ENCODE results near the gene ZIC3.
"Not testable (repeated sequence)": the region's sequence is repeated elsewhere in the genome, so short reads cannot be mapped to it uniquely, and the experiment has no call there.

The ZIC3 gene

DNA sequence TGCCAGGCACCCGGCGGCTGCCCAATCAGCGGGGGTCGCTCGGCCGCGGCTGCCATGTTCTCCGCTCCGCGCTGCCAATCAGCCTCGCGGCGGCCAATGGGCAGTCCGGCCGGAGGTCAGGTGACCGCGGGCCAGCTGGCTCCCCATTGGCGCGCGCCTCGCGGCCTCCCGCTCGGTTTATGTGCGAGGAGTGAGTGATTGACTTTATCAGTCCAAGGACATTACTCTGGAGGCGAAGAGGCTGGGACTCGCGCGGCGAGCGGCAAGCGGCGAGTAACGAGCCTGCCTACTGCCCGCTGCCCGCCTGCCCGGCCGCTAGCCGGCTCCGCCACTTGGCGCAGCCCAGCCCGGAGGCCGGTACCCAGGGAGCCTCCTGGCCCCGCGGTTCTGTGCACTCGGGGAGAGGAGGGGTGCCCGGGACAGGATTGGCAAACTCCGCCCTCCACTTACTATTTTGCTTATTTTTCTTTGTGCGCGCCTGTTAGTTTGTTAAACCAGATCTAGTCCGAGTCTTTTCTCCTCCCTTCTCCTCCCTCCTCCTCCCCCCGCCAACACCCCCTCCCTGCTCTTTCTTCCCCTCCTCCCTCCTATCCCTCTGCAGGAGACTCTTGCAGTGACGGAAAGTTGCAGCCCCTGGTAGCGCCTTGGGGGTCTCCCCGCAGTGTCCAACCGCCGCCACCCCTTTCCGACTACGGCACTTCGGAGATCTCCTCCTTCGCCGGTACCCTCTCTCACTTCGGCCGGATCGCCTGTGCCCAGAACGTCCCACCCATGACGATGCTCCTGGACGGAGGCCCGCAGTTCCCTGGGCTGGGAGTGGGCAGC, at the start of gene ZIC3:
Gene ZIC3, plus strand, starts transcription at position 207 of the 825 bp plus-strand sequence. Its CDS starts 565 bp downstream, at position 772.
- peak; percentile 69 for DNase-seq (ENCODE audit: low read depth, low spot score)

DNA sequence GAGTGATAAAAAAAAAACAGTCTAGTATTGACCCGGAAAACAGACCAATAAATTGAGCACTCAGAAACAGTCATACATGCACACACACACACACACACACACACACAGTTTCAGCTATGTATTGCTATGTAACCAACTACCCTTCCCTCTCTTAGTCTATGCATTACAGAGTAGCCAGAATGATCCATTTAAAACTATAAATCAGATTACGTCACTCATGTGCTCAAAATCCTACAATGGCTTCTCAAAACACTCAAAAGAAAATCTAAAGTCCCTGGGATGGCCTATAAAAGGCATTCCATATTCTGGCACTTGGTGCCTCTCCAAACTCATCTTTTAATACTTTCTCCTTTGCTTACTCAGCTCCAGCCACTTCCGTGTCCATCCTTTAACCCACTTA, 46.5 kb upstream of the ZIC3 start:
- no peak for DNase-seq (ENCODE audit: low read depth, low spot score)

DNA sequence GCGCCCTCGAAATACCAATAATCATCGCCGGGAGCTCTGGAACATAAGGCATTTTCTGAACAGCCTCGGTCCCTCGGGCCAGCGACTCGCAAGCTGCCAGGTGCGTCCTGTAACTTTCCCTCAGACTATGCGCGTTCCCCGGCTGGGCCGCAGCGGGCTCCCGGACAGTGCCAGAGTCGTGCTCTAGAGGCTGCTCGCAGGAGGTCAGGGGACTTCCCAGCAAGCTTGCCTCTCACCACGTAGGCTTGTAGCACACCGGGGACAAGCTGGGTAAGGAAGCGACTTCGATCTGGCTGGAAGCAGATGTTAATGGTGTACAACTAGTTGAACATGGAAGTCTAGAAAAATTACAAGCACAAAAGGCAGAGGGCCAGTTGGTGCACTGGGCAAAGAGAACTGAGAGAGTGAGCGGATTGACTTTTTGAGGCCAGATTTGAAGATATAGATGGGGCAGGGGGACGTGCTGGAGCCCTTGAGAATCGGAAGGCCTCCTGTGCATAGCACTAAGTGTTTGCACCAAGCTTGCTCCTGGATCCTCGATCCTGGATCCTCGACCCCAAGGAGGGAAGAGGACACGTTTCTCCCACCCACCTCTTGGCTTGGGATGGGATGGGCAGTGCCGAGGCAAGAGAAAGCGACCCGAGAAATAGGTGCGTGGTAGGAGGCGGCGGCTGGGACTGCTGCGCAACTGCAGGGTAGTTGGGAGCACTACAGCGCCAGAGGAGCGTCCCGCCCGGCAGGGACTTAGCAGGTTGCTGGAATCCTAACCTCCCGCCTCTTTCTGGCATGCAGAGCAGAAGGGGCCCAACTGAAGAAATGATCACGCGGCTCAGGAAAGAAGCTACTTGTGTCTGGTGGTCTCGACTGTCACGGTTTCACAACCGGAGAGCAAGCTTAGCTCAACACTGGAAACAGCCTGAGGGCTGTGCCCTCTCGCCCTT, 19.9 kb upstream of the ZIC3 start:
- DNase-seq (ENCODE audit: low read depth, low spot score) = no peak

DNA sequence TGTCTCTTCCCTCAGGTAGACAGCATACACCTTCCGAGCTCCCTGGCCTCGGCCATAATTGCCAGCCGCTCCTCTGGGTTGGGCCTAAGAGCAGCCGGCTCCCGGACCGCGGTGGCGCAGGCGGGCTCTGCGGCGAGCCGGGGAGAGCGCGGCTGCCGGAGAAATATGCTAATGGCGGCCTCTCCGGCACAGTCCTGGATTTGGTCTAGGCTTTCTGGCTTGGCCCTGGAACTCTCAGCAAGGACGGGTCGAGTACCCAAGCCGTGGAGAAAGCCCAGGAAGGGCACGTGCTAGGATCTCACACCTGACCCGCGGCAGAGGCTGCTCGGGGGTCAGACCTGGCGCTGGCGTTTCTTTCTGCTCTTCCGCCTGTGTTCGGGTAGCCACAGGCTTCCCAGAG, 18.6 kb upstream of the ZIC3 start:
- no peak for DNase-seq (ENCODE audit: low read depth, low spot score)

DNA sequence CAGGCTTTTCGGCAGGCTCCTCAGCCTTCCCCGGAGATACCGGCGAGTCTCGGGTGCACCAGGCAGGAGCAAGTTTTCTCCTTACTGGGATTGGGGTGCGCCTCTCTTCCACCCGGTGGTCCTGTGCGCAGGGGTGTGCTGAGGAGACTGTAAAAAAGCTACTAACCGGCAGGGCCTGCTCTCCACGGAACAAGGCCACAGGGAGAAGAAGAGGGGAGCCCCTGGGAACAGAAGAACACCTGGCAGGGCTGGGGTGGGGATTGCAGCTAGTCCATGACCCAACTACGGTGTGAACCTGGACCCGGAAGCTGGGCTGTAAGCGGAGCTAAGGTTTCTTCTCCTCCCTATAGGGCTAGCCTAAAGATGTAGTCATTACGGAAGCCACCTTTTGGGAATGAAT, 17.7 kb upstream of the ZIC3 start:
- DNase-seq (ENCODE audit: low read depth, low spot score) = no peak

DNA sequence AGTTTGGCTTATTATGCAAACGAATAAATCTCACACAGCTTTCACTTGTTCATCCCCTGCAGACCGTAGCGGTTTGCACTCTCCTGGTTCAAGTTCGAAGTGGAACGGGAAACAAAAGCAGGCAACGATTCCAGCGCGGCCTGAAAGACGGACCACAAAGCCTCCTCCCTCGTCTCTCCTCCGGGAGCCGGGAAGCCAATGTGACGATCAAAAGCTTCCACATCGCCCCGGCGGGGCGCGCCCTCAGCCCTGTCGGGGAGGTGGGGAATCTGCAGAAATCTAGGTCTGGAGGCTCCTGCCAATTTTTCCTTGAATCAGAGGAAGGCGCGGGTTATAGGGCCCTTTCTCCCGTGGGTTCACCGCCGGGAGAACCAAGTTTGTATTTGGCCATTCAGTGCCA, 16.9 kb upstream of the ZIC3 start:
- no peak for DNase-seq (ENCODE audit: low read depth, low spot score)

DNA sequence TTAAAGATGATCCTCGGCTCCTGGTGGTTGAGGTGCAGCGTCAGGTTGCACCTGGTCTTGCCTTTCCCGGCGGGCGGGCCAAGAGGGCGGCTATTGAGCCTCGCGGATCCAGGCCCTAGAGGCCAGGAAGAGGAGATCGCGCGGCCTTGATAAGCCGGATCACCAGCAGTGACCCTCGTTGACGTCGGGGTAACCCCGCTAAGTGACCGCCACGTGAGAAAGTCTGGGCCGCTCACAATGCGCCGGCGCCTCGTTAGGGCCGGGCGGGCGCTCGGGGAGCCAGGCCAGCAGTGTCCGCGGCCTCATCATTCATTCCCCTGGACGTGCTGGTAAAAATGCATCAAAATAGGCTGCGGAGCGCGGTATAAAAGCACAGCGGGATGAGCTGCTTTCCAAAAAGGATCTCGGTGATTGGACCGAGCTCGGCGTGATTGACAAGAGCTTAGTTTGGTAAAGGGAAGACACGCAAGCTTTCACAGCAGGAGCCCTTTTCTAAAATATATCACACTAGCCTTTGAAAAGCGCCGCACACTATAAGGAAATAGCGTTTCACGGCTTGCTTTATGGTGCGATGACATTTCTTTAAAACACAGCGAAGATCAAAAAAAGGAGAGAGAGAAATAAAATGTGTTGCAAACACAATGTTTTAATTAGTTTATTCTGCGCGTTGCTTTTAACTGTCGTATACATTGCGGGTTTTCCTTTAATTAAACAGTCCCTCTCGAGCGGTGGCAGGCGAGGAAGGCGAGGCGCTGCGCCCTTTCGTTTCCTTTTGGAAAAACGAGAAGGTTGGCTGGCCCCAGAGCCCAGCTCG, 15.9 kb upstream of the ZIC3 start:
- DNase-seq (ENCODE audit: low read depth, low spot score) = no peak

DNA sequence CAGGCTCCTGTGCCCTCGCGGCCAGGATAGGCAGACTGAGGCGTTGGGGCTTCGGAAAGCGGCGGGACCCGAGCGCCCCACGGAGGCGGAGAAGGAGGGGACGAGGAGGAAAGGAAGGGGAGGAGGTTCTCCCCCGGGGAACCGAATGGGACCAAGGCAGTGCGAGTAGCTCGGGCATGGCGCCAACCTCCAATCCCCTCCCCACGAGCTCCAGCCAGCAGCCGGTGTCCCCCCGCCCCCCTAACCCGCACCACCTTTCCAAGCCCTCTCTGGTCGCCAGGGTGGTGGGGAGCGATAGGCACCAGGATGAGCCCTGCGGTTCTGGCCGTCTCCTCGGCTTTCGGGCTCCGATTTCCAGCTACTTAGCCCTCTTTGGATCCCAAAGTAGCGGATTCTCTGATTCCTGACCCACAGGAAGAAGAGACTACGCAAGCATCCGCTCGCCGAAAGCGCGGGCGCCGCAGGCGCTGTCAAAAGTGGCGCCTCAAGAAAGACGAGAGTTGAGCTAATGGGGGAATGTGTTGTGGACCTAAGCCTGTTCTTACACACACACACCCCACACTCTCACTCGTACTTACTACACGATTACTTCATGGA, 15.2 kb upstream of the ZIC3 start:
- no peak for DNase-seq (ENCODE audit: low read depth, low spot score)

DNA sequence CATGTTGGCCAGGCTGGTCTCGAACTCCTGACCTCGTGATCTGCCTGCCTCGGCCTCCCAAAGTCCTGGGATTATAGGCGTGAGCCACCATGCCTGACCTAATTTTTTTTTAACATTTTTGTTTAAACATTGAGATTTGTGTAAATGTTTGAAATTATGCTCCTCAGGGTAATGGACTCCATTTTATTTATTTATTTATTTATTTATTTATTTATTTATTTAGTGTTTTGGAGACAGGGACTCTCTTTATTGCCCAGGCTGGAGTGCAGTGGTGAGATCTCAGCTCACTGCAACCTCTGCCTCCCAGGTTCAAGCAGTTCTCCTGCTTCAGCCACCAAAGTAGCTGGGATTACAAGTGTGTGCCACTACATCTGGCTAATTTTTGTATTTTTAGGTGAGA, 13.8 kb upstream of the ZIC3 start:
- not testable (repeated sequence) for DNase-seq (ENCODE audit: low read depth, low spot score)

DNA sequence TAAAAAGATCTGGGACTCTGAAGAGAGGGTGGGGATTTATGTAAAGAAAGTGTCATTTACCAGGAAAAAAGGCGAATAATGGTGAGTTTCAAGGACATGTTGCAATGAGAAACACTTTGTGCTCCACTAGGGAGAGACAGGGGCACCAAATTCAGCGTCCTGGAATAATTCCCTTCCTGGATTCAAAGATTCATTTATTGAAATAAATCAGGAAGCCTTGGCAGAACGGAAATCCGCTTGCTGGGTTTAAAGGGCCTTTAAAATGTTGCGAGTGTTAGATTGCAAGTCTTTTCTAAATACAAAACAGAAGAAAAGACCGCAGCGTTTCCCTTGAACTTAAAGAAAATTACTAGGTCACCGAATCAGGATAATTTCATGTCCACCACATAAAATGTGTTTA, 3.8 kb upstream of the ZIC3 start:
- no peak for DNase-seq (ENCODE audit: low read depth, low spot score)

DNA sequence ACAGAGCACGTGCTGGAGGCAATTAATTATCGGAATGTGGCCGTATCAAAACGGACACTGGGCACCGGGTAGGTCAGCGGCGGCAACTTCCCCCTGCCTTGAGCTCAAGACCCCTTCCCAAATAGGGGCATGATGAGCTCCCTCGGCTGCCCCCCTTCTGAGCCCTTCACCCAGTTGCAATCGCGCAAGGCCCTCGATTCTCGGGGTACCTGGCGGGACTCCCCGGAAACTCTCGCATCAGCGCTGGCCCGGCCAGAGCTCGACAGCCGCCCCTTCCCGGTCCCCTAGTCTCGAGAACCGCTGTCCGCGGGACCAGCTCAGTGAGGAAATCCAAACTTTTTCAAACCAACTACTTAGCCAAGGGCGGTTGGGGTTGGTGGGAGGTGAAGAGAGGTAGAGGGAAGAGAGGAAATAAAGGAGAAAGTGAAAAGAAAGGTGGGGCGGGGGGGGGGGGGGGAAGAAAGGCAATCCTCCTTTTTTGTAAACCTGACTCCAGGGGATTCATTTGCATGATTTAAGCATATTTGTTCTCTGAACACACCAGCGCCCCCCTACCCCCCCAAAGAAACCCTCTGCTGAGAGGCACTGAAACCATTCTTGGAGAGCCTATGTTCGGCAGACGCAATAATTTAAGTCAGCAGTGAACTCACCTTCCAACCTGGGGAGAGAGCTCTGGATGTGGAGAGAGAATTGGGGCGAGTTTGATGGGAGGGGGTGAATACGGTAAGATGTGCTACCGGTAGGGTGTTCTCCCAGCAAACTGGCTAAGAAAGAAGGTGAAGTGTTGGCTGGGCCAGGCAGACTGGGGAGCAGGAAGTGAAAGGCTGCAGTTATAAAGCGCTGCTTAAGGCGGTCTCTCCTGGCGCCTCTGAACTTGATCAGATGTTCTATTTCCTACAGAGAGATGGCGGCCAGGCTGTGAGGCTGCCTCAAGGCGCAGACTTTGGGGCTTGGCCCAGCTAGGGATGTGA, 2.0 kb upstream of the ZIC3 start:
- DNase-seq (ENCODE audit: low read depth, low spot score) = no peak

DNA sequence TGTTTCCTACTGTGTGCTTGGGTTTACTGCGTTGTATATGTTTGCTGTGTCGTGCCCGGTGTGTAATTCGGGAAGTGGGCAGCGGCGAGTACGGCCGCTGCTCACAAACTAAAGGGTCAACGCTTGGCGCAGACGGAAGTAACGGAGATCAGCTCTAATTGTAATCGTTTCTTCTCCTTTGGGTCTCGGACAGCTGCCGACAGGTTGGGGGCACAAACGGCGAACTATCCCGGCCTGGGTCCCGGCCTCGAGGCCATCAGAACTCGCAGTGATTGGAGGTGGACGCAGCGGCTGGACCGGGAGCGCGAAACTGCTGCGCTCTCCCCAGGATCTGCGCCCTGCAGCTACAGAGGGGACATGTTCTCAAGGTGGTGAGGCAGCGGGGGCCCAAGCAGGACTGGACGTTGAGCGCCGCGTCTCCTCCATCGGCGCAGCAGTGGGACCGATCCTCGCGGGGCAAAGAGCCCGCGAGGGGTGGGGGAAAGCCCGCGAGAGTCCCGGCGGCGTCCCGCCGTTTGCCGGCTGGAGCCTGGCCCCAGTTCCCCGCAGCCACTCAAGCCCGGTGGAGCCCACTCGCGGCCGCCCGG, 516 bp upstream of the ZIC3 start:
- no peak for DNase-seq (ENCODE audit: low read depth, low spot score)

DNA sequence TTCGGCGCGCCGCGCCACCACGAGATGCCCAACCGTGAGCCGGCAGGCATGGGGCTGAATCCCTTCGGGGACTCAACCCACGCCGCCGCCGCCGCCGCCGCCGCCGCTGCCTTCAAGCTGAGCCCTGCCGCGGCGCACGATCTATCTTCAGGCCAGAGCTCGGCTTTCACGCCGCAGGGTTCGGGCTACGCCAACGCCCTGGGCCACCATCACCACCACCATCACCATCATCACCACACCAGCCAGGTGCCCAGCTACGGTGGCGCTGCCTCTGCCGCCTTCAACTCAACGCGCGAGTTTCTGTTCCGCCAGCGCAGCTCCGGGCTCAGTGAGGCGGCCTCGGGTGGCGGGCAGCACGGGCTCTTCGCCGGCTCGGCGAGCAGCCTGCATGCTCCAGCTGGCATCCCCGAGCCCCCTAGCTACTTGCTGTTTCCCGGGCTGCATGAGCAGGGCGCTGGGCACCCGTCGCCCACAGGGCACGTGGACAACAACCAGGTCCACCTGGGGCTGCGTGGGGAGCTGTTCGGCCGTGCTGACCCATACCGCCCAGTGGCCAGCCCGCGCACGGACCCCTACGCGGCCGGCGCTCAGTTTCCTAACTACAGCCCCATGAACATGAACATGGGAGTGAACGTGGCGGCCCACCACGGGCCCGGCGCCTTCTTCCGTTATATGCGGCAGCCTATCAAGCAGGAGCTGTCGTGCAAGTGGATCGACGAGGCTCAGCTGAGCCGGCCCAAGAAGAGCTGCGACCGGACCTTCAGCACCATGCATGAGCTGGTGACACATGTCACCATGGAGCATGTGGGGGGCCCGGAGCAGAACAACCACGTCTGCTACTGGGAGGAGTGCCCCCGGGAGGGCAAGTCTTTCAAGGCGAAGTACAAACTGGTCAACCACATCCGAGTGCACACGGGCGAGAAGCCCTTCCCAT, 1.1 kb downstream of the ZIC3 start:
- DNase-seq (ENCODE audit: low read depth, low spot score) = no peak

DNA sequence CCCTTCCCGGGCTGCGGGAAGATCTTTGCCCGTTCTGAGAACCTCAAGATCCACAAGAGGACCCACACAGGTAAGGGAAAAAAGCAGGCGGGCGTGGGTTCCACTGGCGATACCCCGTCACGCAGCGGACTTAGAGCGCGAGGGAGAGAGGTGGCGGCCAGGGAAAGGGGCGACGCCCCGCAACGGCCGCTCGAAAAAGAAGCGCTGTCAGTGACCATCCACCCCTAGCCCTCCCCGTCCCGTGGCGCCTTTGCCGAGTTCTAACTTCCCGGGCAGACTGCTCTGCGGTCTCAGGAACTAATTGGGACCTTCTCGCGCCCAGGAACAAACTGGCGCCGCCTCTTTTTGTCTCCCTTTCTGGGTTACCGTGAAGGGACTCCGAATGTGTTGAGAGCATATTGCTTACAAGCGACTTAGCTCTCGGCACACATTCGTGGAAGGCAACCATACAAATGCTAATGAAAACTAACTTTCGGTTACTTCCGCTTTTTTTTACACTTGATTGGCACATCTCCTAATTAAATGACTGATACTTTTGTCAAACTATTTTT, 1.8 kb downstream of the ZIC3 start:
- DNase-seq (ENCODE audit: low read depth, low spot score) = no peak

DNA sequence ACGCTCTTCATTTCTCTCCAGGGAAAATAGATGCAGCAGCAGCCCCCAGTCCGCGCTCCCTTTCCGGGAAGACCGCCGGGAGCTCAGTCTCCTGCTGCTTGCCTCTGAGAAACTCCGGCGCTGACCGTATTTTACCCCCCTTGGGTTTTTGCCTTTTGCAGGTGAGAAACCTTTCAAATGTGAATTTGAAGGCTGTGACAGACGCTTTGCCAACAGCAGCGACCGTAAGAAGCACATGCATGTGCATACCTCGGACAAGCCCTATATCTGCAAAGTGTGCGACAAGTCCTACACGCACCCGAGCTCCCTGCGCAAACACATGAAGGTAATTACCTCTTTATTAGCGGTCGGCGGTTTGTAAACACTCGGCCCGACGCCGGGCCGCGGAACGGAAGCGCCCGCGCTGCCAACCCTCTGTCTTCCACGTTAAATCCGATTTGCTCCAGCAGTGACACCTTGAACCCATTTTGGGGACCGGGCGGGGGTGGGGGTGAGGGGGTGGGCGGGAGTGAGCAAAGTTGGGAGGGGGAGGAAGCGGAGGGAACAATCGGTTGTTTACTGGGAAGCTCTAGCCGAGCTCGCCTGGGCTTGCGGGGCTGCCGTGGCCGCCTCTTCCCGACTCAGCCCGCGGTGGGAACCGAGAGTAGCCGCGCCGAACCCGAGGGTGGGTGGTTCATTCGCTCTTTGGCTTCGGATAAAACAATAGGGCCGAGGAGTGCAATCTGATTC, 3.0 kb downstream of the ZIC3 start:
- no peak for DNase-seq (ENCODE audit: low read depth, low spot score)

DNA sequence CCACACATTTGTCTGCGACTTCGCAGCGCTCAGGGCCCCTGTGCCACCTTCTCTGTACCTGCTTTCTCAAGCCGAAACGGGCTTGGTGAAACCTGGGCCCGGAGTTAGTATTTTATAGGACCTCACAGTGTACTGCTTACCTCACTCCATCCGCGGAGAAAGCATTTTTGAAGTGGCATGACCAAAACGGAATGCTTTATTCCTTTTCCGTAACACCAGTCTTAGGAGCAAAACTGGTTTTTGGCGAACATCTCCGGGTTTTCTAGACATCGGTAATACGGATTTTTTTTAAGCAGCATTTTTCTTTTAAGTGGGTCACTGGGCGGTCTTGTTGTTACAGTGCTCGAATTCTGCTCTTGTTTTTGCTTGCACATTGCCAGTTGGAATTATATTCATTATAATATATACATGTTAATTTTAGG, 3.6 kb downstream of the ZIC3 start:
- no peak for DNase-seq (ENCODE audit: low read depth, low spot score)

DNA sequence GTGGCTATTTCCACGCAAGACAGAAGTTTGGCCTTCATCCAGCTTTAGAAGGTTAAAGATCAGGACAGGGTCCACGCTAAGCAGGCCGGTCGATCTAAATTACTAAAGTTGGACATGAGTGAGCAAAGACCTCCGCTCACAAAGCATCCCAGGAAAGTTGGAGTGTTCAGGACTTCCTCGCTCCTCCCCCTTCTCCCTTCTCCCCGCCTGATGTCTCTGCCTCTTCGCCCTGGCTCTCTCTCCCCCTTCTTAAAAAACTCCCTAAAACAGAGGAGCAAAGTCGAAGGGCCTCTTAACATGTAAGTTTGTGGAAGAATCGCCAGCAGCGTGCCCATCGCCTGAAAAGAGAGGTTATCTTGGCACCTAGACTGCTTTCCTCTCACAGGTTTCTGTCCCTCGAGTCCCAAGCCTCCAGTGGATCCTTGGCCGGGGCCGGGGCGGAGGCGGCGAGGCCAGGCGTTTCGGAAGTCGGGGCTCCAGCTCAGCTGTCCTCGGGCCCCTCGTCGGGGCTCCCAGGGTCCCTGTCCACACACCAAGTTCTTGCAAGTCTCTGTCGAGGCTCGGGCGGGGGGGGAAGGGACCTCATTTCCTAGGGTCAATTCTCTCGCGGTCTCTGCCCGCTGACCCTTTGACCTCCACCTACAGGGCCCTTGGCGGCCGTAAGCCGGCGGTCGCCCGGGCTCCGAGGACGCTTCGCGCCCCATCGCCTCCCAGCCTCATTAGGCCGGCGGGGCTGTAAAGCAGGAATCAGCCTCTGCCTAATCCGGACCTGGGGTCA, 7.6 kb downstream of the ZIC3 start:
- DNase-seq (ENCODE audit: low read depth, low spot score) = no peak

Data from astrocyte of the hippocampus (primary cell).